COR-L47 (cell line): ENCODE results near the gene FNDC7.
"Not testable (repeated sequence)": the region's sequence is repeated elsewhere in the genome, so short reads cannot be mapped to it uniquely, and the experiment has no call there.

Experiments used
- DNase-seq: peaks from one replicate; lab custom pipeline; 2025; lab: John Stamatoyannopoulos, UW

The FNDC7 gene

GRCh38 chr1:108699375-108700332 is 13.1 kb upstream of the FNDC7 start:
- no peak for DNase-seq

- DNase-seq, result no peak
These were observed 11.4 kb upstream of the FNDC7 start for GRCh38 chr1:108701176-108701849.

- DNase-seq, result not testable (repeated sequence)
These were observed 10.6 kb upstream of the FNDC7 start for GRCh38 chr1:108702109-108702508.

GRCh38 chr1:108703939-108704338 is 8.8 kb upstream of the FNDC7 start:
- DNase-seq, result no peak

GRCh38 chr1:108704496-108704895 is 8.2 kb upstream of the FNDC7 start:
- DNase-seq, result no peak

- no peak for DNase-seq
These were observed 6.1 kb upstream of the FNDC7 start for GRCh38 chr1:108706643-108707042.

- no peak for DNase-seq
These were observed 3.7 kb upstream of the FNDC7 start for GRCh38 chr1:108708691-108709660.

GRCh38 chr1:108715932-108716331 is 3.2 kb downstream of the FNDC7 start:
- DNase-seq, result no peak

GRCh38 chr1:108716437-108717230 is 3.9 kb downstream of the FNDC7 start:
- no peak for DNase-seq

- no peak for DNase-seq
These were observed 5.1 kb downstream of the FNDC7 start for GRCh38 chr1:108717774-108718316.

- no peak for DNase-seq
These were observed 6.4 kb downstream of the FNDC7 start for GRCh38 chr1:108718927-108719655.

GRCh38 chr1:108719656-108720435 is 7.1 kb downstream of the FNDC7 start:
- DNase-seq, result no peak

GRCh38 chr1:108722292-108722691 is 9.6 kb downstream of the FNDC7 start:
- no peak for DNase-seq

GRCh38 chr1:108725906-108726305 is 13.2 kb downstream of the FNDC7 start:
- no peak for DNase-seq

- DNase-seq, result no peak
These were observed 15.7 kb downstream of the FNDC7 start for GRCh38 chr1:108728327-108728923.

- no peak for DNase-seq
These were observed 16.8 kb downstream of the FNDC7 start for GRCh38 chr1:108729481-108729880.

GRCh38 chr1:108732398-108732797 is 19.7 kb downstream of the FNDC7 start:
- no peak for DNase-seq

GRCh38 chr1:108734171-108734865 is 21.6 kb downstream of the FNDC7 start:
- no peak for DNase-seq
